ENCODE measurements around the gene LAMA5.

LAMA5 gene

GRCh38 chr20:62338294-62338620 lies 28.9 kb downstream of the LAMA5 start:
- ChIA-PET CTCF (no interaction called here), POLR2A (no interaction called here)
- DNase-seq (ENCODE audit: extremely low spot score): no peak
- TF ChIP-seq, protein P1, sequence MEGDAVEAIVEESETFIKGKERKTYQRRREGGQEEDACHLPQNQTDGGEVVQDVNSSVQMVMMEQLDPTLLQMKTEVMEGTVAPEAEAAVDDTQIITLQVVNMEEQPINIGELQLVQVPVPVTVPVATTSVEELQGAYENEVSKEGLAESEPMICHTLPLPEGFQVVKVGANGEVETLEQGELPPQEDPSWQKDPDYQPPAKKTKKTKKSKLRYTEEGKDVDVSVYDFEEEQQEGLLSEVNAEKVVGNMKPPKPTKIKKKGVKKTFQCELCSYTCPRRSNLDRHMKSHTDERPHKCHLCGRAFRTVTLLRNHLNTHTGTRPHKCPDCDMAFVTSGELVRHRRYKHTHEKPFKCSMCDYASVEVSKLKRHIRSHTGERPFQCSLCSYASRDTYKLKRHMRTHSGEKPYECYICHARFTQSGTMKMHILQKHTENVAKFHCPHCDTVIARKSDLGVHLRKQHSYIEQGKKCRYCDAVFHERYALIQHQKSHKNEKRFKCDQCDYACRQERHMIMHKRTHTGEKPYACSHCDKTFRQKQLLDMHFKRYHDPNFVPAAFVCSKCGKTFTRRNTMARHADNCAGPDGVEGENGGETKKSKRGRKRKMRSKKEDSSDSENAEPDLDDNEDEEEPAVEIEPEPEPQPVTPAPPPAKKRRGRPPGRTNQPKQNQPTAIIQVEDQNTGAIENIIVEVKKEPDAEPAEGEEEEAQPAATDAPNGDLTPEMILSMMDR (IDR thresholded peaks at IDR 0.05; ENCODE audit: control extremely low read depth, extremely low read depth, low read depth, missing control alignments): no peak

DNA sequence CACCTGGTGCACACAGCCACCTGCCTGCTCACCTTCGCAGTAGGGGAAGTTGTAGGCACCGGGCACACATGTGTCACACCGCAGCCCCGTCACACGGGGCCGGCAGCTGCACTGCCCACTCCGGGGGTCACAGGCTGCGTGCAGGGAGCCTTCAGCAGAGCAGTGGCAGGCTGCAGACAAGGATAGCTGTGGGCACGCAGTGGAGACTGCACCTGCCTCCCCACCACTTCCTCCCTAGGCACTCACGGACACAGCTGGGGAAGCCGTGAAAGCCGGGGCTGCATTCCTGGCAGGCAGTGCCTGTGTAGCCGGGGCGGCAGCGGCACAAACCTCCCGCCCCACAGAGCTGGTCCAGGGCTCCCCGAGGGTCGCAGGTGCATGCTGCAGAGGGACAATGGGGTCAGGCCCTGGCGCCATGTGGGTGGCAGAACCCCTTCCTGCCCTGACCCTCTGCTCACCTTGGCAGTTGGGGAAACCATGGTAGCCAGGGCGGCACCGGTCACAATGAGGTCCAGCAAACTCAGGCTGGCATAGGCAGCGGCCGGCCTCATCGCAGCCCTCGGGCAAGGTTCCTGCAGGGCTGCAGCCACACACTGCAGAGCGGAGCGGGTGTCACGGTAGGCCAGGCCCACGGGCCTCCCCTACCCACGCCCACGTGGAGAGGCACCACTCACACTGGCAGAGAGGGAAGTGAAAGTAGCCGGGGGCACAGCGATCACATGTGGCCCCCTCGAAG lies 29.4 kb downstream of the LAMA5 start:
- TF ChIP-seq, protein P1 (IDR thresholded peaks at IDR 0.05; ENCODE audit: control extremely low read depth, extremely low read depth, low read depth, missing control alignments): no peak
- ChIA-PET CTCF (no interaction called here), POLR2A (no interaction called here)
- DNase-seq (ENCODE audit: extremely low spot score): no peak

DNA sequence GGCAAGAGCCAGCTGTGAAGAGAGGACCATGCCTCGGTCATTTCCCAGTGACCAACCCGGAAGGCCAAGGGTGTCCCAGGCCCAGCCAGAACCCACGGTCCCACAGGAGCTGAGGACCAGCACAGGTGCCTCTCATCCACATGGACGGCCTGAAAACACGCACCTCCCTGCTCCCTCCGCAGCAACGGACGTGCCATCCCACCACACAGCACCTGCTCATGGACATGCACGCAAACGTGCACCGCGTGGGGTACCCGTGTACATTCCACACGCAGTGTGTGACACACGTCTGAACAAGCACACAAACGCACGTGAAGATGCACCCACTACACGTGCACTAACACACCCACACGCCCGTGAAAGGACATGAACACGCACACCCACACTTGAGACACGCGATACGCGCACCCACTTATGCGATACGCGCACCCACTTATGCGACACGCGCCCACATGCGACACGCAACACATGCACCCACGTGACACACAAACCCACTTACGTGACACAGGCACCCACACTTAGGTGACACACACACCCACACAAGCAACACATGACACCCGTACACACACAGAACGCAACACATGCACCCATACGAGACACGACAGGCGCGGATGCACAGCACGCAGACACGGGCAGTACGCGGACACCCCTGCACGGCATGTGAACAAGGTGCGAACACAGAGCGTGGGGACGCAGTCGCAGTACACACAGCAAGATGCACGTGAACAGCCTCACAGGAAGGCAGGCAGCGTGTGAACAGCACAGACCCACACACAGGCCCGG lies 30.1 kb downstream of the LAMA5 start:
- POLR2A ChIA-PET: no interaction called here
- CTCF ChIA-PET: no interaction called here
- DNase-seq (ENCODE audit: extremely low spot score): no peak

GRCh38 chr20:62336329-62336728 lies 30.8 kb downstream of the LAMA5 start:
- CTCF ChIA-PET: no interaction called here
- no peak for DNase-seq (ENCODE audit: extremely low spot score)
- TF ChIP-seq, protein P1 (IDR thresholded peaks at IDR 0.05; ENCODE audit: control extremely low read depth, extremely low read depth, low read depth, missing control alignments): no peak
- POLR2A ChIA-PET: no interaction called here

More for the DNA sequence above, 30.1 kb downstream of the LAMA5 start:
- TF ChIP-seq, protein P1 (IDR thresholded peaks at IDR 0.05; ENCODE audit: control extremely low read depth, extremely low read depth, low read depth, missing control alignments): no peak

DNA sequence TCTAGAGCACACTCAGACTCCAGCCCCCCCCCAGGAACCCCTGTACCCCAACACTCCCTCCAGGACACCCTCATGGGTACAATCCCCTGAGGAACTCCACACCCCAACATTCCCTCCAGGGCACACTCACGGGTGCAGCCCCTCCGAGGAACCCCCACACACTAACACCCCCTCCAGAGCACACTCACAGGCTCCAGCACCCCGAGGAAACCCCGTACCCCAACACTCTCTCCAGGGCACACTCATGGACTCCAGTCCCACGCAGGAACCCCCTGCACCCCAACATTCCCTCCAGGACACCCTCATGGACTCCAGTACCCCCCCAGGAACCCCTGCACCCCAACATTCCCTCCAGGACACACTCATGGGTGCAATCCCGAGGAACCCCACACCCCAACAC lies 31.6 kb downstream of the LAMA5 start:
- ChIA-PET POLR2A (no interaction called here), CTCF (no interaction called here)
- no peak for DNase-seq (ENCODE audit: extremely low spot score)
- TF ChIP-seq, protein P1 (IDR thresholded peaks at IDR 0.05; ENCODE audit: control extremely low read depth, extremely low read depth, low read depth, missing control alignments): no peak

GRCh38 chr20:62334881-62335280 lies 32.2 kb downstream of the LAMA5 start:
- ChIA-PET CTCF (no interaction called here), POLR2A (no interaction called here)
- no peak for DNase-seq (ENCODE audit: extremely low spot score)
- TF ChIP-seq, protein P1 (IDR thresholded peaks at IDR 0.05; ENCODE audit: control extremely low read depth, extremely low read depth, low read depth, missing control alignments): no peak
